A549 treated with DMSO at 1 μM for 4 hours (cell line): Measurements from ENCODE around the gene GPR35. TPM values are rescaled to one million over a fixed set of nuclear protein-coding genes. Genes with fewer than 3 reads are reported as not detected.

Source experiments
- total RNA-seq: library from RNA; stranded (reverse); fragments of 200-300 nt; extraction: Qiagen RNA extraction; gene quantifications from 5 replicates; pipeline ENCODE4 v1.2.3, GENCODE V29; 2022; ENCODE audit warnings: low read depth

GPR35 gene, protein sequence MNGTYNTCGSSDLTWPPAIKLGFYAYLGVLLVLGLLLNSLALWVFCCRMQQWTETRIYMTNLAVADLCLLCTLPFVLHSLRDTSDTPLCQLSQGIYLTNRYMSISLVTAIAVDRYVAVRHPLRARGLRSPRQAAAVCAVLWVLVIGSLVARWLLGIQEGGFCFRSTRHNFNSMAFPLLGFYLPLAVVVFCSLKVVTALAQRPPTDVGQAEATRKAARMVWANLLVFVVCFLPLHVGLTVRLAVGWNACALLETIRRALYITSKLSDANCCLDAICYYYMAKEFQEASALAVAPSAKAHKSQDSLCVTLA
- total RNA-seq = 0.58 to 1.2 TPM (median 0.75 TPM) in 5 replicates

GRCh38 chr2:240624950-240625621 lies at the start of gene GPR35:
Gene GPR35, plus strand, starts transcription at chr2:240625480. Its CDS starts 4,473 bp downstream, at chr2:240629953.

DNA sequence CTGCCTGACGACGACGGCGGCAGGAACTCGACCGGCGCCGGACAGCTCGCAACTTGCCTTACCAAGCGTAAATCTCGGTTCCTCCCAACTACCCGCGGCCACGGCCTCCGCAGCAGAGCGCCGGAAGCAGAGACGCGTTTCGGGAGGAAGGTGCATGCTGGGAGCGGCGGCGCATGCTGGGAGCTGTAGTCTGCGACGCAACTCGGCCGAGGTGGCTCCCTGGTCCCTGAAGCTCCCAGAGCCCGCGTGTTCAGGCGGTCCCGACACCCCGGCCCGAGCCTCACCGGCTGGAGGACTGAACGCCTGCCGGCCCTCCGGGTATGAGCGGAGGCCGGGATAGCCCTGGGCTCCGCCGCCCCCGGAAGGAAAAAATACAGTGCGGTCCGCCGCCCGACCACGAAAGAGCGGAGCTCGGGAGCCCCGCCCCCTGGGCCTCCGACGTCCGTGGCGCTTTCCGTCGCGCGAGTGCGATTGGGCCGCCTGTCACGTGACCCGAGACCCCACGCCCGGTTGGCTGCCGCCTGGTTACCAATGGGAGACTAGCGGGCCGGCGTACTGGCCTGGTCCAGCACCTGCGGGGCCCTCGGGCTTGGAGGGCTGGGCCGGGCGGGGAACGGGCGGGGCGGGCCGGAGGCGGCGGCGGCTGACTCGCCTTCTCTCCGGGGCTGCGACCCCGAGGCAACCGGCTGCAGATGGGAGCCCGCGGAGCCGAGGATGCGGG lies 38.9 kb upstream of the GPR35 start, which contains the start of gene CAPN10:
TSS of gene CAPN10 (plus strand) at position 537 of the 721 bp plus-strand sequence. CDS start at position 715, 178 bp downstream.

Other genes starting within 250 kb of the GPR35 start
- gene GPC1, start 189.8 kb upstream of the GPR35 start, total RNA-seq = 175 to 222 TPM (median 194 TPM) in 5 replicates
- gene ANKMY1, start 67.5 kb upstream of the GPR35 start, total RNA-seq = 9.1 to 14.1 TPM (median 12.4 TPM) in 5 replicates
- gene DUSP28, start 65.1 kb upstream of the GPR35 start, total RNA-seq = 3.7 to 9.4 TPM (median 7.3 TPM) in 5 replicates
- 49.6 to 66.3 TPM (median 64.6 TPM) in 5 replicates for gene RNPEPL1, start 57.0 kb upstream of the GPR35 start, total RNA-seq
- gene CAPN10, start 38.7 kb upstream of the GPR35 start, total RNA-seq = 13.3 to 24.8 TPM (median 22.3 TPM) in 5 replicates
- gene AQP12B, start 57.4 kb downstream of the GPR35 start, total RNA-seq = not detected in 5 replicates
- gene AQP12A, start 66.4 kb downstream of the GPR35 start, total RNA-seq = not detected in 5 replicates
- gene KIF1A, start 194.7 kb downstream of the GPR35 start, total RNA-seq = 0.62 to 0.84 TPM (median 0.78 TPM) in 5 replicates
- not detected in 5 replicates for gene AGXT, start 243.3 kb downstream of the GPR35 start, total RNA-seq